ENCODE data around the gene CDK6.

- TF ChIP-seq CTCF (IDR thresholded peaks at IDR 0.05 in 4 of 5, conservative IDR thresholded peaks at IDR 0.05 in 1 of 5) (no peak), POLR2A (IDR thresholded peaks at IDR 0.05) (no peak)
These were observed 233.9 kb downstream of the CDK6 start for GRCh38 chr7:92602352-92603088.
